ENCODE measurements around the gene DUSP12. TPM values are rescaled to one million over a fixed set of nuclear protein-coding genes. Genes with fewer than 3 reads are reported as not detected.
A peak's percentile ranks its signal among the peaks of the same experiment; 100 is the strongest.

The DUSP12 gene
- total and polyA plus RNA-seq, 9 of the 15 experiments (the other 6 are each of a cell fraction or from before 2014, with no cell fraction given), result 10.4 to 81.4 (median 43.6) TPM

- no peak for TF ChIP-seq ATF1 (CRISPR knock-in tag; IDR thresholded peaks at IDR 0.05)
- peak; percentile 48; the same call in 1 of the 2 replicates for TF ChIP-seq ATF1 (tag; IDR thresholded peaks at IDR 0.05)
- peak; percentile 95 for TF ChIP-seq SMARCA5 (IDR thresholded peaks at IDR 0.05)
These were observed 10.8 kb upstream of the DUSP12 start (continued) for GRCh38 chr1:161738627-161739287.

GRCh38 chr1:161739865-161740566 is 9.6 kb upstream of the DUSP12 start:
- Histone ChIP-seq H3K9me1 (ENCODE audit: control insufficient read depth, insufficient read depth, low read length) (no peaks in the 10 kb centered on the region), H3K4me1 (replicated peaks in 1 of 2; ENCODE audit: control insufficient read depth in 2 of 2, insufficient read depth in 2 of 2, low read length in 2 of 2) (peaks cover 12 to 34% of the 10 kb centered on the region in 2 experiments; a peak in 4 of 5 replicates), H3K79me2 (ENCODE audit: control insufficient read depth, insufficient read depth, low read length) (no peaks in the 10 kb centered on the region), H3K9me3 (replicated peaks; ENCODE audit: control insufficient read depth, insufficient read depth, low read depth, low read length) (no peaks in the 10 kb centered on the region), H3K27ac (ENCODE audit: extremely low read depth, low read depth, low read length) (no peak overlapping the region), H2AFZ (ENCODE audit: low read depth, low read length) (peak overlapping the region; percentile 75), H3K36me3 (ENCODE audit: control insufficient read depth, insufficient read depth, low read length) (no peaks in the 10 kb centered on the region), H3K27me3 (ENCODE audit: control insufficient read depth in 2 of 2, insufficient read depth in 2 of 2, low read length in 2 of 2) (no peaks in the 10 kb centered on the region), H3K4me2 (ENCODE audit: insufficient read depth, low read length) (no peak overlapping the region; the same call in 1 of the 2 replicates), H3K4me3 (no peak overlapping the region), H3K9ac (ENCODE audit: insufficient read depth in 1 of 2, low read depth in 2 of 2, low read length in 2 of 2) (no peak overlapping the region; a peak in 1 of 4 replicates), H4K20me1 (replicated peaks; ENCODE audit: control insufficient read depth, insufficient read depth, low read length) (no peaks in the 10 kb centered on the region)
- POLR2A ChIA-PET, result interaction anchor here (0.6 to 3.1 kb wide), 5 partner anchors 10 to 279 kb away, joined by 3 to 19 read pairs (median 5); partner anchors contain the start of gene DUSP12
- no peak for FAIRE-seq
- no peak for DNase-seq (ENCODE audit: extremely low read depth in 1 of 4, low spot score in 3 of 4)
- in situ Hi-C loops (cut with MboI) (loop anchor here (5.0 kb wide), 3 partner anchors 93 to 253 kb away; no protein-coding TSS in a partner anchor), intact Hi-C loops (cut with micrococcal nuclease) (loop anchor here (5.0 to 10.0 kb wide), 2 partner anchors 255 to 297 kb away; no protein-coding TSS in a partner anchor)
- no peak for ATAC-seq
- 21% methylated on average over 8 of the region's 8 CpGs for WGBS (ENCODE audit: insufficient coverage, low coverage, missing lambda C conversion rate)
- TF ChIP-seq, protein P1, sequence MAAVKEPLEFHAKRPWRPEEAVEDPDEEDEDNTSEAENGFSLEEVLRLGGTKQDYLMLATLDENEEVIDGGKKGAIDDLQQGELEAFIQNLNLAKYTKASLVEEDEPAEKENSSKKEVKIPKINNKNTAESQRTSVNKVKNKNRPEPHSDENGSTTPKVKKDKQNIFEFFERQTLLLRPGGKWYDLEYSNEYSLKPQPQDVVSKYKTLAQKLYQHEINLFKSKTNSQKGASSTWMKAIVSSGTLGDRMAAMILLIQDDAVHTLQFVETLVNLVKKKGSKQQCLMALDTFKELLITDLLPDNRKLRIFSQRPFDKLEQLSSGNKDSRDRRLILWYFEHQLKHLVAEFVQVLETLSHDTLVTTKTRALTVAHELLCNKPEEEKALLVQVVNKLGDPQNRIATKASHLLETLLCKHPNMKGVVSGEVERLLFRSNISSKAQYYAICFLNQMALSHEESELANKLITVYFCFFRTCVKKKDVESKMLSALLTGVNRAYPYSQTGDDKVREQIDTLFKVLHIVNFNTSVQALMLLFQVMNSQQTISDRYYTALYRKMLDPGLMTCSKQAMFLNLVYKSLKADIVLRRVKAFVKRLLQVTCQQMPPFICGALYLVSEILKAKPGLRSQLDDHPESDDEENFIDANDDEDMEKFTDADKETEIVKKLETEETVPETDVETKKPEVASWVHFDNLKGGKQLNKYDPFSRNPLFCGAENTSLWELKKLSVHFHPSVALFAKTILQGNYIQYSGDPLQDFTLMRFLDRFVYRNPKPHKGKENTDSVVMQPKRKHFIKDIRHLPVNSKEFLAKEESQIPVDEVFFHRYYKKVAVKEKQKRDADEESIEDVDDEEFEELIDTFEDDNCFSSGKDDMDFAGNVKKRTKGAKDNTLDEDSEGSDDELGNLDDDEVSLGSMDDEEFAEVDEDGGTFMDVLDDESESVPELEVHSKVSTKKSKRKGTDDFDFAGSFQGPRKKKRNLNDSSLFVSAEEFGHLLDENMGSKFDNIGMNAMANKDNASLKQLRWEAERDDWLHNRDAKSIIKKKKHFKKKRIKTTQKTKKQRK (IDR thresholded peaks at IDR 0.05; ENCODE audit: borderline replicate concordance, low read depth, low read length), result no peak
- TF ChIP-seq JUND (IDR thresholded peaks at IDR 0.05; ENCODE audit: borderline replicate concordance, low read depth, low read length) (no peak), JUND (tag; IDR thresholded peaks at IDR 0.05; ENCODE audit: borderline replicate concordance, low read depth, low read length) (no peak), MEIS2 (IDR thresholded peaks at IDR 0.05; ENCODE audit: partially characterized antibody) (peak; percentile 35), KDM1A (IDR thresholded peaks at IDR 0.05) (0 out of 4 replicates have a peak, but pooled peaks of 1 of the 2 experiments have one; percentile 24), CBFA2T3 (IDR thresholded peaks at IDR 0.05) (no peak), ZNF274 (IDR thresholded peaks at IDR 0.05; ENCODE audit: borderline replicate concordance, low read depth, low read length) (no peak), ZNF24 (IDR thresholded peaks at IDR 0.05) (no peak), ZNF699 (CRISPR knock-in tag; IDR thresholded peaks at IDR 0.05; ENCODE audit: insufficient replicate concordance) (no peak), TRIM24 (IDR thresholded peaks at IDR 0.05) (no peak)
- TF ChIP-seq, protein P2, sequence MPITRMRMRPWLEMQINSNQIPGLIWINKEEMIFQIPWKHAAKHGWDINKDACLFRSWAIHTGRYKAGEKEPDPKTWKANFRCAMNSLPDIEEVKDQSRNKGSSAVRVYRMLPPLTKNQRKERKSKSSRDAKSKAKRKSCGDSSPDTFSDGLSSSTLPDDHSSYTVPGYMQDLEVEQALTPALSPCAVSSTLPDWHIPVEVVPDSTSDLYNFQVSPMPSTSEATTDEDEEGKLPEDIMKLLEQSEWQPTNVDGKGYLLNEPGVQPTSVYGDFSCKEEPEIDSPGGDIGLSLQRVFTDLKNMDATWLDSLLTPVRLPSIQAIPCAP (CRISPR knock-in tag; IDR thresholded peaks at IDR 0.05; ENCODE audit: borderline replicate concordance), result no peak
- BruUV-seq (replicated peaks), result no TSS peak
- CTCF ChIA-PET (ENCODE audit: low intra/inter-chr PET ratio), result interaction anchor here (0.6 to 3.2 kb wide), 5 partner anchors 97 to 256 kb away, joined by 3 to 13 read pairs (median 3); no protein-coding TSS in a partner anchor
